ENCODE results near the gene FLRT1.

GRCh38 chr11:64000740-64001483, 34.8 kb upstream of the FLRT1 start:
- TF ChIP-seq CTCF (IDR thresholded peaks at IDR 0.05) (no peak), POLR2A (IDR thresholded peaks at IDR 0.05) (no peak)
